CD4-positive, alpha-beta T cell treated with Interleukin-6 for 4 hours (primary cell): ENCODE results near the gene TYW3.
"Not testable (repeated sequence)": the region's sequence is repeated elsewhere in the genome, so short reads cannot be mapped to it uniquely, and the experiment has no call there.

Experiments
- DNase-seq: peaks from one replicate; pipeline ENCODE4 v3.0.0-alpha.2; 2020; ENCODE audit warnings: mixed read lengths

Gene TYW3

DNA sequence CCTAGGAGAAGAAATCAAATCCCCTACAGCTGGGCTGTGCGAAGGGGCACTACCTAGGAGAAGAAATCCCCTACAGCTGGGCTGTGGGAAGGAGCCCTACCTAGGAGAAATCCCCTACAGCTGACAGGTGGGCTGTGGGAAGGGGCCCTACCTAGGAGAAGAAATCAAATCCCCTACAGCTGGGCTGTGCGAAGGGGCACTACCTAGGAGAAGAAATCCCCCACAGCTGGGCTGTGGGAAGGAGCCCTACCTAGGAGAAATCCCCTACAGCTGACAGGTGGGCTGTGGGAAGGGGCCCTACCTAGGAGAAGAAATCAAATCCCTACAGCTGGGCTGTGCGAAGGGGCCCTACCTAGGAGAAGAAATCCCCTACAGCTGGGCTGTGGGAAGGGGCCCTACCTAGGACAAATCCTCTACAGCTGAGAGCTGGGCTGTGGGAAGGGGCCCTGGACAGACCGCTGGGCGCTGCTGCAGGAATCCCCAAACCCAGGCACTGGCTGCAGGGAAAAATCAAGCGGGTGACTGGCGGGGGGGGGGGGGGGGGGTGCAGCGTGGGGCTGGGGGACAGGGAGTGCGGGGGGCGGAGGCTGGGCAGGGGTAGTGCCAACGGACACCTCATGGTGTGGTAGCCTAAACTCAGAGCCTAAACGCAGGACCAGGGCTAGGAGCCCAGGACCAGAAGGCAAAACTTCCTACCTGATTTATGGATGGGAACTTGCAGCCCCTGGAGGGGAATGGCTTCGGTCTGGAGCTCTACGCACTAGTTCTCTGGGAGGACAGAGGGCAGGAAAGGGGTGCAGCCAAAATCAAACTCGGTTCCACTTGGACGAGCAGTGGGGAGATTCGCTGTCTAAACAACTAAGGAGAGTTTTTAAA, 643 bp upstream of the TYW3 start:
- peak; percentile 12 for DNase-seq

DNA sequence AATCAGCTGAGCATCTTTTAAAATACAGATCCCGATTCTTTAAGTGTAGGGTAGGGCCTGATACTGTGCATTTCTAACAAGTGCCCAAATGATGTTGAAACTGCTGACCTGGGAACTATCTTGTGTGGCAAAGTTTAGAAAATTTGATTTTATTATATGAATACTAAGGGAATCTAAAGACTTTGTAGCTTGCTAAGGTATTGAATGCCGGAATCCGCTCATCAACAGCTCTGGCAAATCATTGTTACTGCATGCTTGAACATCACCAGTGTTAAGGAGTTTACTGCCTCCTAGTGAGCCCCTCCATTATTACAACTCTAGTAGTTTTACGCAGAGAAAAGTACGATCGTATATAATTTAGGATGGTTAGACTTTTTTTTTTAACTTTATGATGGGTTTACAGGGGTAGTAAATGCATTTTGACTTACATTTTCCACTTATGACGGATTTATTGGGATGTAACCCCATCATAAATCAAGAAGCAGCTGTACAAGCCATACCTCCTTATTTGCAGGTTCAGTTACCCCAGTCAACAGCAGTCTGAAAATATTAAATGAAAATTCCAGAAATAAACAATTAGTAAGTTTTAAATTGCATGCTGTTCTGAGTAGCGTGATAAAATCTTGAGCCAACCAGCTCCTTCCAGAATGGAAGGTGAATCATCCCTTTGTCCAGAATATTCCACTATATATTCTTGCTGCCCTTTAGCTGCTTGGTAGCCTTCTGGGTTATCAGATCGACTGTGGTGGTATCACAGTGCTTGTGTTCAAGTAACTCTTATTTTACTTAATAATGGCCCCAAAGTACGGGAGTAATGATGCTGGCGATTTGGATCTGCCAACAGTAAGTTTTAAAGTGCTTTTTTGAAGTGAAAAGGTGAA, 892 bp downstream of the TYW3 start:
- peak; percentile 50 for DNase-seq

DNA sequence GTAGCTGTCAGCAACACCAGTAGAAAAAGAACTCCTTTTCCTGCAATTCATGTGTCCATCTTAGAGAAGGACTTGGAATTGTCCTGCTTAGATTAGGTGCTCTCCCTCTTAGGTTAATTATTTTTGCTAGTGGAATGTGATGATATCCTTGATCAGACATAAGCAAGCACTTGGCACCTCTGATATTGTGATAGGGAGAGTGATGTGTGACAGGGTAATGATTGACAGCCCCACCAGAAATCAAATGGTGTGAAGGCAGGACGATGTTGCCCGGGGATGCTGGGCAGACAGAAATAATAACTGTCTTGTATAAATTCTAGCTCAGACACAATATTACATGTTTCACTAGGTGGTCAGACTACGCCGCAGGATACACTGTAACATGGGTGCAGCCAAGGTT, 4.4 kb downstream of the TYW3 start:
- no peak for DNase-seq

DNA sequence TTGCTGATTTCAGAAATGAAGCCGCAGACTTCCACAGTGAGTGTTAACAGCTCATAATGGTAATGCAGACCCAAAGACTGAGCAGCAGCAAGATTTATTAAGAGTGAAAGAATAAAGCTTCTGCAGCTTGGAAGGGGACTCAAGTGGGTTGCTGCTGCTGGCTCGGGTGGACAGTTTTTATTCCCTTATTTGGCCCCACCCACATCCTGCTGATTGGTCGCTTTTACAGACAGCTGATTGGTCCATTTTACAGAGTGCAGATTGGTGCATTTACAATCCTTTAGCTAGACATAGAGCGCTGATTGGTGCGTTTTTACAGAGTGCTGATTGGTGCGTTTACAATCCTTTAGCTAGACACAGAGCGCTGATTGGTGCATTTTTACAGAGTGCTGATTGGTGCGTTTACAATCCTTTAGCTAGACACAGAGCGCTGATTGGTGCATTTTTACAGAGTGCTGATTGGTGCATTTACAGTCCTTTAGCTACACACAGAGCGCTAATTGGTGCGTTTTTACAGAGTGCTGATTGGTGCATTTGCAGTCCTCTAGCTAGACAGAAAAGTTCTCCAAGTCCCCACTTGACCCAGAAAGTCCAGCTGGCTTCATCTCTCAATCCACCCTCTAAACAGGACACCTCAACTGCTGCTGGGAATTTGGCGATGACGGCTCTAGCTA, 7.5 kb downstream of the TYW3 start:
- not testable (repeated sequence) for DNase-seq

DNA sequence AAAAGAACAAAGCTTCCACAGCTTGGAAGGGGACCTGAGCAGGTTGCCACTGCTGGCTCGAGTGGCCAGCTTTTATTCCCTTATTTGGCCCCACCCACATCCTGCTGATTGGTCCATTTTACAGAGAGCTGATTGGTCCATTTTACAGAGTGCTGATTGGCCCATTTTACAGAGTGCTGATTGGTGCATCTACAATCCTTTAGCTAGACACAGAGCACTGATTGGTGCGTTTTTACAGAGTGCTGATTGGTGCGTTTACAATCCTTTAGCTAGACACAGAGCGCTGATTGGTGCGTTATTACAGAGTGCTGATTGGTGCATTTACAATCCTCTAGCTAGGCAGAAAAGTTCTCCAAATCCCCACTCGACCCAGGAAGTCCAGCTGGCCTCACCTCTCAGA, 12.3 kb downstream of the TYW3 start:
- DNase-seq, result not testable (repeated sequence)

DNA sequence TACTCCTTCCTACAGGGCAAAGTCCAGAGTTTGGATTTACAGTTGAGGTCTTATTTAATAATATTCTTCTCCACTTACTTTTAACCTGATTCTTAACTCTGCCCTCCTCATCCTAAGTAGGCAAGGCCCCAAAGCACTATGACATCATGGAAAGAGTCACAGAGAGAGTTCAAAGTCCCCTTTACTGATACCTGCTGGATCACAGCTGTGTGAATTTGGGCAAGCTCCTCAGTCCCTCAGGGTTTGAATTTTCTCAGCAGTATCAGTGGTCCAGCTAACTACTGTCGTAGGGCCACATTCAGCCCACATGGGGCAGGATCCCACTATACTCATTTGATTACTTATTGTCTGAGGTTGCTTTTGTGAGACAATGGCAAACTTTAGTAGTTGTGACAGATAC, 16.0 kb downstream of the TYW3 start:
- DNase-seq, result no peak

DNA sequence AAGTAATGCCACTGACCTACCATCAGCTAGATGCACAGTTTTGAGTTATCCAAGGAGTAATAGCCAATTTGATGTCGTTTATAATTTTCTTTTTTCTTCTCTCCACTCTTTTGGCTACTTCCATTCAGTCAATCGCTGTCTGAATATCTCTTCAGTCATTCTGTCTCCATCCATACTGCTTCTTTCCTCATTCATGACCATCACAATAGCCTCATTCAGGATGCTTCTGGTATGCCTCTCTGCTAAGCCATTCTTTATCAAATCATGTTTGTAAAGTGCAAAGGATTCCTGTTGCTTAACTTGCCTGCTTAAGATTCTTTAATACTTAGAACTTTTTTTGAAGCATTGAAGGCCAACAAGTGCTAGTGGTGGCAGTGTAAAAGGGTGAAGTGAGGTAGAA, 20.2 kb downstream of the TYW3 start:
- DNase-seq, result no peak

DNA sequence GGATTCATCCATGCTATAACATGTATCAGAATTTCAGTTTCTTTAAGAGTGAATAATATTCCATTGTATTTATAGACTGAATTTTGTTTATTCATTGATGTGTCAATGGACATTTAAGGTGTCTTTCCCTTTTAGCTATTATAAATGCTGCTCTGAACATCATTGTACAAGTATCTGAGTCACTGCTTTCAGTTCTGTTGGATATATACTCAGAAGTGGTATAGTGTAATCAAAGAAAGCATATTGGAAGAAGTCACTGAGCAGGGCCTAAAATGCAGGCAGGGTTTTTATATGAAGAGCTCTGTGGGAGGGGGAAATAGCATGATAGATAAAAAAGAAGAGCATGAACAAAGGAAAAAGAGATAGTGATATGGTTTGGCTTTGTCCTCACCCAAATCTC, 22.5 kb downstream of the TYW3 start:
- no peak for DNase-seq

DNA sequence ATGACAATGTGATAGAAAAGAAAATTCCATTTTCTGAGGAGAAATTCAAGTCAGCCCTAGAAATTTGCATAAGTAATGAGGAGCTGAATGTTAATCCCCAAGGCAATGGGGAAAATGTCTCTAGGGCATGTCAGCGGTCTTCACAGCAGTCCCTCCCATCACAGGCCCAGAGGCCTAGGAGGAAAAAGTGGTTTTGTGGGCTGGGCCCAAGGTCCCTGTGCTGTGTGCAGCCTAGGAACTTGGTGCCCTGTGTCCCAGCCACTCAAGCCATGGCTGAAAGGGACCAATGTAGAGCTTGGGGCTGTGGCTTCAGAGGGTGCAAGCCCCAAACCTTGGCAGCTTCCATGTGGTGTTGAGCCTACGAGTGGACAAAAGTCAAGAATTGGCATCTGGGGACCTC, 23.7 kb downstream of the TYW3 start:
- DNase-seq, result not testable (repeated sequence)

DNA sequence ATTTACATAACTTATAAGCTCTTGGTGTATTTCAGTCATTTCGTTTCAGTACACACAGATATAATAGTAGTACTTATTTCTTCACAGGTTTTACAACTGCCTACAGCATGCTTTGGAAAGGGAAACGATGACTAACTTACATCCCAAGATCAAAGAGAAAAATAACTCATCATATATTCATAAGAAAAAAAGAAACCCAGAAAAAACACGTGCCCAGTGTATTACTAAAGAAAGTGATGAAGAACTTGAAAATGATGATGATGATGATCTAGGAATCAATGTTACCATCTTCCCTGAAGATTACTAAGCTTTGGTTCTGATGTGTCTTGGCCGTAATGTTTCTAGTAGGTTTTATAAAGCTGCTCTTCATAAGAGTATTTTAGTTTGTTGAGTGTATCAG, 30.9 kb downstream of the TYW3 start:
- no peak for DNase-seq

DNA sequence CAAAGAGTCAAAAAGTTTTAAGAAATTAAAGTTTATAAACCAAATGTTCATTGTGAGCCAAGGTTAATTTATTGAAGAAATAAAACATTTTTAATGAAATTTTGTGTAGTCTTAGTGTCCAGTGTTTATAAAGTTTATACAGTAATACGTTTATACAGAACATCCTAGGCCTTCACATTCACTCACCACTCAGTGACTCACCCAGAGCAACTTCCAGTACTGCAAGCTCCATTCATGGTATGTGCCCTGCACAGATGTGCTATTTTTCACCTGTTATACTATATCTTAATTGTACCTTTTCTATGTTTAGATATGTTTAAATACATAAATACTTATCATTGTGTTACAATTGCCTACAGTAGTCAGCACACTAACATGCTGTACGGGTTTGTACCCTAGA, 33.6 kb downstream of the TYW3 start:
- DNase-seq, result no peak

DNA sequence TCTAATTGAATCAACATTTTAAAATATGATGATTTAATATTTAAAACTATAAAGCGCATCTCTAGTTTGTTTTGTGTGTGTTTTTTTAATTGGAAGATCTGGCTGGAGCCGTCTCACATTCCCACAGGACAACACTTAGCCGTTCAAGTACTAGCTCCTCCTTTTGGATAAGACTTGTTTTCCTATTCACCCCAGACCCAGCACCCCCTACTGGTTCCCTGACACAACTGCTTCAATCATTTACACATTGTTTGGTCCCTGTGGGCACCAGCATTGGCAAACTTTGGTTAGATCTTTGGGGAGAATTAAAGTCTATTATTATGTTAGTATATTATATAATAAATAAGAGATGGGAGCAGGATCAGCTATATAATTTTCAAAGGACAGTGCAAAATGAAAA, 34.5 kb downstream of the TYW3 start:
- no peak for DNase-seq

DNA sequence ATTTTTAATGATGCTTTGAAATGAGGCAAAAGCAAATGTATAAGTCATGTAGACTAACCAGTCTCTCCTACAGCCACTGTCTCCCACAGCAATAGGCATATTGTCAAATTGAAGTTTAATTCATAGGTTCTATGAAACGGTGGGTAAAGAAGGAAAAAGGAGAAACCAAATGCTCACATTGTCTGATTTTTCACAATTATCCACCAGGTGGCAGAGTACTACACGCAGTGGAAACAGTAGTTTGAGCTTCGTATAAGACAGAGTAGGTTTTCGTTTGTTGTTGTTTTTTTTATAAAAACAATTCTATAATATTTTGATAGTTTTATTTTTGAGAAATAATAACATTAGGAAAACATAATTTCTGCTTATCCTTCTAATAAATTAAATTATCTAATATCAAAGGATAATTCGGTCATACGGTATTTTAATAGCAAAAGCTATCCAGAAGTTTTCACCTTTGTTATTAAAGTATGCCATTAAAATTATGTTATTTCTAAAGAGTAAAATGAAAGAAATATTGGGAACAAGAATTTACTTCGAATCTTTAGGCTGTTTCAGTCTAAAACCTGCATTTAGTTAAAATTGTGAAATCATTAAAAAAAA, 39.1 kb downstream of the TYW3 start:
- DNase-seq, result no peak

DNA sequence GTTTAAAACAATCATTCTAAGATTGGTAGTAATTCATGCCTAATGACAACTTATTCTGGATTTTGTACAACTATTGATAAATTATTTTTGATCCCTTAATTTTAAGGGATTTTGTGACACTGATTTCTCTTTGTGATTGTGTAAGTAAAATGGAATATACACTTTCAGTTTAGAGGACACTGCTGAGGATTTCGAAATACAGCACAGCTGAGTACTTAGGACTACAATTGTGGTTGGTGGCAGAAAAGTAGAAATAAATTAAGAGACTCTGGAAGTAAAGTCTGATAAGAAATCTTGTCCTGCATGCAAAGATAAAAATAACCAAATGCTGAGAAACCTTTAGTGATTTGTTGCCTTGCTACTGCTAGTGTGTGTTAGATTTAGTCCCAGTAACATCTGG, 40.0 kb downstream of the TYW3 start:
- no peak for DNase-seq

DNA sequence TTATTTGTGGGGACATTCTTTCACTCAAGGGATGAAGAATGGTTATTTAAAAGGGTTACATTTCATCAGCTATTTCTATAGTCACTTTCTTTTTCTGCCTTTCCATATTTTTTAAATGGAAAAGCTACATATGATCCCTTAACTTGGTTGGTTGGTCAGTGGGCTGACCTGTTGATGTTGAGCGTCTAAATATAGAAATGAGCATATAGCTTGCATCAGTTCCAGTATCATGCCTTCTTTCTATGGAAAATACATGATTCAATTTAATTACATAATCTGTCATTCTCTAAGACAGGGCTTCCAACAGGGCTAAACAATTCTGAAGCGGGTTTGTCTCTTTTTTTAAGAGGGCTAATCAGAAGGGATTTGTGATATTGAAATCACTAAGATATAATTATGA, 40.6 kb downstream of the TYW3 start:
- no peak for DNase-seq

DNA sequence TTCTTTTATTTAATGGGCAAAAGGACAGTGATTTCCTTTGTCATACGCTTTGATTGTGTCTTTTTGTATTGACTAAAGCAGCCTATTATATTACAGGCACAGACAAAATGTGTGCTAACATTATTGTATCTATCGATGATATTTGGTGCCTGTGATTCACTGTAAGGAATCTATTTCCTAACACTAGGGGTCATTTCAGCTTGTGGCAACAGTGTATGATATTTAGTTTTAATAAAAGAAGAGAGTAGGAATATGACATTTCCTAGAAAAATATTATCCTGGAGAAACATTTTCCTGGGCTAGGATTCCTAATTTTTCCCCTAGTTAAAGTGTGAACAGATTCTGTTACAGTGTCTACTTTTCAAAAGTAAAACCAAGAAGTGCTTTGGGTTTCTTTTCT, 42.8 kb downstream of the TYW3 start:
- no peak for DNase-seq

DNA sequence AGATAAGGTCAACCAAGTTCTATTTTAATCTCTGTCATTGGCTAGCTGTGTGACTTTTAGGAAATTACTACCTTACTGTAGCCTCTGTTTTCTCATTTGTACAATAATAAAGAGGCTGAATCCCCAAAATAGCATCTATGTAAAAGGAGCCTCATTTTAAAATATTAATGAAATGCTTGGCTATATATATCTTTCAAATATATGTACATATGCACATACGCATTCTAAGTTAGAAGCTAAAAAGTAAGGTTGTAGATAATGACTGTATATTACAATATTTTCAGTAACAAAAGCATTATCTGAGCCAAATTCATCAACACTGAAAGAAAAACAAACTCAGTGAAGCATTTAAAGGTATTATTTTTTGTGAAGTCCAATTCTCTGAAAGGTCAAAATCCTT, 44.6 kb downstream of the TYW3 start:
- DNase-seq, result no peak

DNA sequence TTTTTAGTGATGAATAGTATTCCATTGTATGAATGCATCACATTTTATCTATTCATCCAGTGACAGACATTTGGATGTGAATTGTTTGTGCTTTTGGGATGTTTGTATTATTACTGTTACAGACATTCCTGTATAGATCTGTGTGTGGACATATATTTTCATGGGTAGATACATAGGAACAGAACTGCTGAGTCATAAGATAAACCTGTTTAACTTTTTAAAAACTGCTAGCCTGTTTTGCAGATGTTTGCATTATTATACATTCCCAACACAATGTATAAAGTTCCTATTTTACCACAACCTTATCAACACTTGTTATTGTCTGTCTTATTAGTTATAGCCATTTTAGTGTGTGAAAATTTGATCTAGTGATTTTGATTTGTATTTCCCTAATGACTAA, 46.8 kb downstream of the TYW3 start:
- no peak for DNase-seq

DNA sequence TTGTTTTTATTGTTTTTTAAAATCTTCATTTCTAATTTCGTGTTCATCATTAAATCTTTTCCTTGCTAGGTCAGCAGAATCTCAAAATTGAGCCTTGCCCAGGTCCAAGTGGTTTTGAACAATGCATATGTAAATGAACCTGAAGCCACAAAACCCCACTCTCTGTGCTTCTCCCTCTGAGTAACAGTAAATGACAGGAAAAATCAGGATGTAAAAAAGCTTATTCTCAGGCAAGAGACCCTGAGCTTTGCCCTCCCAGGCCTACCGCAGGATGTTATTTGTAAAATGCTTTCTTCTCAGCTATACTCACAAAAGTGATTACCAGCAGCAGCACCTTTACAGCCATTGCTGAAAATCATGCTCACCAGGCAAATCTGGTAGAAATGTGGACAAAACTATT, 47.6 kb downstream of the TYW3 start:
- no peak for DNase-seq

DNA sequence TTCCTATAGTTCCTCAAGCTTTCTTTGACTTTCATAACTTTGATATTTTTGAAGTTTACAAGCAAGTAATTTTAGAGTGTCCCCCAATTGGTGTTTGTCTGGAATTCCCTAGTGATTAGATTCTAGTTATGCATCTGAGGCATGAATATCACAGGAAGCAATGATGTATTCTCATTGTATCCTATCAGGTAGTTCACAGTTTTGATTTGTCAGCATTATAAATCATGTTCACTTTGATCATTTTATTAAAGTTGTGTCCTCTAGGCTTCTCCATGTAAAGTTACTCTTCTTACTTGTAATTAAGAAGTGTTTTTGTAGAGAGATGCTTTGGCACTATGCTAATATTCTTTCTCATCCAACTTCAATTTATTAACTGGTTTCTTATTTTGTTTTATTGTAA, 53.0 kb downstream of the TYW3 start:
- DNase-seq, result no peak

DNA sequence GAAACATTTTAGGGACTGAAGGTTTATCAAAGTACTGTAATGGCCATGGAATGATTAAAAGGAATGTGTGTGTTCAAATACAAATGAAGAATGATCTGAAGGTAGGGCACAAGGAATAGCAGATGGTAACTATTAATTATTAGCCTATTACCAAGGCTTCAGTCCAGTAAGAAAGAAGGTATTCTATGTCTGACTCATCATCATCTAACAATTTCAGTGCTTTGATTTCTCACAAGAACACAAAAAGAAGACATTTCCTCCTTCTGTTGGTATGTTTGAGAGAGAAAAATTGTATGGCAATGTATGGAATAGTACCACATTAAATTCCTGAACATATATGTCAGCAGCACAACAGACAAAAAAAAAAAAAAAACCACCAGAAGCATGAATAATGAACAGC, 57.5 kb downstream of the TYW3 start:
- no peak for DNase-seq

DNA sequence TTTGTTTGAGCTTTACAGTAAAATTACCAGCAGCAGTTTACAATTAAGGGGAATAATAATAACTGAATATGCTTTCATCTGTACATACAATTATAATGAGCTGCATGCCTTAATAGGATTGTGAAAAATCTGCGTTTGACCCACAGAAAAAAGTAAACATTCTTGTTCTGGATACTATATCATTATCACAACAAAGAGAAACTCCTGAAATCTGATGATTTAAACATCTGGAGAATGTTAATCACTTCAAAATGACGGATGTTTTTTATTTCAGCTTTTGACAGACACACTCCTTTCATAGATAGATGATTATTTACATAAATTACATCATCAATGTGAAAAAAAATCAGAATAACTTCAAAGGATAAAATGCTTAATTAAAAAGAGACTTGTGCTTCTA, 58.5 kb downstream of the TYW3 start:
- DNase-seq, result no peak

DNA sequence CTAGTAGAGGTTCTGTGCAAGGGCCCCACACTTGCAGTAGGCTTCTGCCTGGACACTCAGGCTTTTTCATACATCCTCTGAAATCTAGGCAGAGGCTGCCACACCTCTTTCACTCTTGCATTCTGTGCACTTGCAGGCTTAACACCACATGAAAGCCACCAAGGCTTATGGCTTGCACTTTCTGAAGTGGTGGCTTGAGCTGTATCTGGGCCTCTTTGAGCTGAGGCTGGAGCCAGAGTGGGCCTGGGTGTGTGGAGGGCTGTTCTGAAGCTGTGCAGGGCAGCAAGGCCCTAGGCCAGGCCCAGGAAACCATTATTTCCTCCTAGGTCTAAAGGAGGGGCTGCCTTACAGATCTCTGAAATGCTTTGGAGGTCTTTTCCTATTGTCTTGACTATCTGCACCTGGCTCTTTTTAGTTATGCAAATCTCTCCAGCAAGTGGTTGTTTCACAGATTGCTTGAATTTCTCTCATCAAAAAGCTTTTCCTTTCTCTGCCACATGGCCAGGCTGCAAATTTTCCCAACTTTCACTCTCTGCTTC, 66.2 kb downstream of the TYW3 start:
- no peak for DNase-seq
